NCI-H128 (cell line): ENCODE results near the gene DGKI.

Experiments used
- DNase-seq: peaks from one replicate; lab custom pipeline; 2025; ENCODE audit not compliant: unreplicated experiment; lab: John Stamatoyannopoulos, UW

Gene DGKI

DNA sequence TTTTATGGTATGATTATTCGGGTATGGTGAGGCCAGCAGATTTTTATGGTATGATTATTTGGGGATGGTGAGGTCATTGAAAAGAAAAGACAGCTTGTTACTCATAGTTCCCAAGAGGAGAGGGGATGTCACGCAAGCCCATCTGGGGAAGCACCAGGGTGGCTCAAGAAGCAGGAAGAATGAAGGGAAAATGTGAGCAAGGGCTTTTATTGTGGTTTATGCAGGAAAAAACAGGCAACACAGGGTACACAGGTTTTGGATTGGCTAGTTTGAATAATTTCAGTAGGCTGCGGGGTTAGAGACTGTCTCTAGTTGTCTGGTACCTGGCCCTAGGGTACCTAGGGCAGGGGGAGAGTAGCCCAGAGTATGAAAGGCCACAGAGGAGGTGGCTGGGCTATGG is 26.8 kb upstream of the DGKI start:
- no peak for DNase-seq

- DNase-seq: no peak
These were observed 24.6 kb upstream of the DGKI start for GRCh38 chr7:137871170-137871915.

- no peak for DNase-seq
These were observed 23.9 kb upstream of the DGKI start for GRCh38 chr7:137870684-137871083.

GRCh38 chr7:137870078-137870477 is 23.3 kb upstream of the DGKI start:
- no peak for DNase-seq

DNA sequence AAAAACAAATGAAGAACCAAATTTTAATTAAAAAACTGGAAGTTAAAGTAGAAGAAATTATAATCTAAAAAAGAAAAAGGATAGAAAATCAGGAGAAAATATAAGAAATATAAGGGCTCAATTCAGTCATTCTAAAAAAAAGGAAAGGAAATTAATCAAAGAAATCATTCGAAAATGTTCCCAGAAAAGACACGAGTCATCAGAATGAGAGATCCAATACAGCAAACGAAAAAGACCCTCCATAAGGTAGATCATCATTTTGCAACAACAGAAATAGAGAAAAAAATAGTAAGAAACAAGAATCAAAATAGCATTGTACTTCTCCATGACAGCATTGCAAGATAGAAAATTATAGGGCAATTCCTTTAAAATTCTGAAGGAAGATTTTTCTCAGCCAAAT is 22.5 kb upstream of the DGKI start:
- no peak for DNase-seq

DNA sequence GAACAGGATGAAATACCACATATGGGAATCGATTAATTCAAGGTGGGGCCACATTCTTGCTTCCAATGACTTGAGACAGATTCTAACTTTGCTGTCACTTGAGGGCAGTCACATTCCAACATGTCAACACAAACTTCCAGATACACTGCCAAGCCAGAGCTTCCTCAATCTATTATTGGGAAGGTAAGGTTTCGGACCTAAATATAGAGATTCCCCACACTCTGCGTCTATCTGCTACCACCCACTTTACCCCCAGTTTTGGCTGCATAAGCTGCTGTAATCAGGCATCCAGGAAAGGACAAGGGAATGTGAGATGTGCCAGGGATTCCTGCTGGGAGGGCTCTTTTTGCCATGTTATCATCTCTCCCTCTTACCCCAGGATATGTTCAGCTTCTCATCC is 20.5 kb upstream of the DGKI start:
- no peak for DNase-seq

DNA sequence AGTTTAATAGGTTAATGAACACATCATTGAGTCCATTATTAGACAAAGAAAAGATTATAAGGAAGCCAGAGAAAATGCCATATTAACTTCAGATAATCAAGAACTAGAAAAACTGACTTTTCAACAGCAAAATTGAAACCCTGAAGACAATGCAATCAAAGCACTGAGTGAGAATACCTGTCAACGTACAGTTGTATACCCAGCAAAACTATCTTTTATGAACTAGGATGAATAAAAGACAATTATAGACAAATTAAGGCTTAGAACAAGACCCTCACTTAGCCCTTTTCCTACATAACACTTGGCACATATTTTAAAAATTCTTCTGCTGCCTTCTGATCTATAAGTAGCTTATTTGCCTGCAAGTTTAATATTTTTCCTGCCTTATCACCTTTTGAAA is 19.0 kb upstream of the DGKI start:
- no peak for DNase-seq

- no peak for DNase-seq
These were observed 16.2 kb upstream of the DGKI start for GRCh38 chr7:137862964-137863363.

GRCh38 chr7:137862358-137862757 is 15.6 kb upstream of the DGKI start:
- no peak for DNase-seq

DNA sequence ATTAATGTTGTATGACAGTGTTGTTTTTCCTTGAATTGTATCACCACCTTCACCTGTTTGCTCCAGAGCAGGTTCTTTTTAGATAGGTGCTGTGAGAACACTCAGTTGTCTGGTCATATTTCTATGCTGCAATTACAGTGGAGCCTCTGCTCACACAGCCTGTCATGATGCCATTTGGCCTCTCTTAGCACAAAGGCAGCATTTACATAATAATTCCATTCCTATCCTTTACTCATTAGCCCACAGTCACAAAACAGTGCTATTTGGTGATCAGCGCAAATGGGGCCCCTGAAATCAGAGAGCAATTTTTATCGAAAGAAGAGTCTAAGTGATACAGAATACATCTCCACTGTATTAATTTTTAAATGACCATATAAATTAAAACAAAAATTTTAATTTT is 13.8 kb upstream of the DGKI start:
- no peak for DNase-seq

GRCh38 chr7:137853053-137853452 is 6.3 kb upstream of the DGKI start:
- DNase-seq: no peak

DNA sequence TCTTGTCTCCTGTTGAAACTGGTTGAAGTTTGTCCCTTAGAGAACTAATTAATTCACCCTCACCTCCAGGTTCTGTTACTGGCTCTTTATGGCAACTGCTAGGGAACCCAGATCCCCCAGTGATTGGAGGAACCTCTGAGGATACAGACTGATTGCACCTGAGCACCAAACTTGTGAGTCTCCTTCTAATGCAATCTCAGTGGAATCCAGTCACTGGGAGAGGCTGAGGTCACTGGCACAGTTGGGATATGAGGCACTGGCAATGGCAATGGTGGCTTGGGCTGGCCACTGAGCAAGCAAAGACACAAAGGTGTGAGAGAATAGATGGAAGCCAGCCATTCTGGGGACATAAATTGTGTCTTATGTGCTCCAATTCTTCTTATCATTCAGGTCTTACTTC is 5.3 kb upstream of the DGKI start:
- DNase-seq: no peak

- no peak for DNase-seq
These were observed 4.5 kb upstream of the DGKI start for GRCh38 chr7:137850972-137851945.

GRCh38 chr7:137850571-137850970 is 3.8 kb upstream of the DGKI start:
- DNase-seq: no peak

DNA sequence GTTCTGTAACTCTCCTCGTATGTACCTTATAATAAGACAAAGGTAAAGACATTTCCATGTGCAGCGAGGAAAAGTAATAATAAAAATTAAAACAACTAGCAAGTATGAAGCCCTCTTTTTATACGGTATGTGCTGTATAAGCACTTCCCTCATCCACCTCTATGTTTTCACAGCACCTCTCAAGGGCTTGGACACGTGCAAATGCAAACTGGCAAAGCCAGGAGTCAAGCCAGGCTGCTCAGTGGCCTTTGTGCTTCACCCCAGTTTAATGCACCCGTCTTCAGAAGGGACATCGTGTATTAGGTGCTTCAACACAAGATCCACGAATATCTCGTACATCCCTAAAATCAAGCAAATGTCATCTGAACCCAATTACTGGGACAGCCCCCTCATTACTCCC is 1.3 kb upstream of the DGKI start:
- no peak for DNase-seq

GRCh38 chr7:137847568-137848050 is 835 bp upstream of the DGKI start:
- DNase-seq: no peak

GRCh38 chr7:137846549-137846826 is 286 bp downstream of the DGKI start:
- DNase-seq: no peak

DNA sequence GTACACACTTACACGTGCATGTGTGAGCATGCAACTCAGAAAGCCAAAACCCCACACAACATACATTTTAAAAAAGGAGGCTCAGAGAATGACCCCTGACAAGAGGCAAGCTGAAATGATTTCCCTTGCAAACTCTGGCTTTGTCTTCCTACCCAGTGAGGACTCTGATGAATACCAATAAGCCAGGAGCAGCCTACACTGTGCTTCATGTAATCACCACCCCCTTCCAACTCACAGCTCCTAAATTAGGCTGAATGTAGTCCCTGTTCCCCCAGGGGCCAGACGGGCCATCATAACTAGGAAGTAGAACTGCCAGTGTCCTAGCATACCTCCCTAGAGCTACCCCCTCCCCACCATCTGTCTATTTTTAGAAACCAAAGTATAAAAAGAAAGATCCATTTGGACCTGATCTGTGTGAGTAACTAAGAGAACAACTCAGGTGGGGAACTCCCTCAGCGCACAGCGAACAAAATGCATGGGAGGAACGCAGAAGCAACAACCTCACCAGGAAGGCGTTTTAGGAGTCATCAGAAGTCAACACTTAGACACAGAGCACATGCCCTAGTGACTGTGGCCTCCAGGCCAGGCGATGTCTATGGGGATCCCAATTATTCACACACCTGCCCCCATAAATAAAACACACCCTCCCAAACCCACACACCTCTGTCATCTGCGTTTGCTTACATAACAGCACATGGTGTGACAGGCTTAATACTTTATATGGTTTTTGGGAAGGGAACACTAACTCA is 1.9 kb downstream of the DGKI start:
- no peak for DNase-seq

DNA sequence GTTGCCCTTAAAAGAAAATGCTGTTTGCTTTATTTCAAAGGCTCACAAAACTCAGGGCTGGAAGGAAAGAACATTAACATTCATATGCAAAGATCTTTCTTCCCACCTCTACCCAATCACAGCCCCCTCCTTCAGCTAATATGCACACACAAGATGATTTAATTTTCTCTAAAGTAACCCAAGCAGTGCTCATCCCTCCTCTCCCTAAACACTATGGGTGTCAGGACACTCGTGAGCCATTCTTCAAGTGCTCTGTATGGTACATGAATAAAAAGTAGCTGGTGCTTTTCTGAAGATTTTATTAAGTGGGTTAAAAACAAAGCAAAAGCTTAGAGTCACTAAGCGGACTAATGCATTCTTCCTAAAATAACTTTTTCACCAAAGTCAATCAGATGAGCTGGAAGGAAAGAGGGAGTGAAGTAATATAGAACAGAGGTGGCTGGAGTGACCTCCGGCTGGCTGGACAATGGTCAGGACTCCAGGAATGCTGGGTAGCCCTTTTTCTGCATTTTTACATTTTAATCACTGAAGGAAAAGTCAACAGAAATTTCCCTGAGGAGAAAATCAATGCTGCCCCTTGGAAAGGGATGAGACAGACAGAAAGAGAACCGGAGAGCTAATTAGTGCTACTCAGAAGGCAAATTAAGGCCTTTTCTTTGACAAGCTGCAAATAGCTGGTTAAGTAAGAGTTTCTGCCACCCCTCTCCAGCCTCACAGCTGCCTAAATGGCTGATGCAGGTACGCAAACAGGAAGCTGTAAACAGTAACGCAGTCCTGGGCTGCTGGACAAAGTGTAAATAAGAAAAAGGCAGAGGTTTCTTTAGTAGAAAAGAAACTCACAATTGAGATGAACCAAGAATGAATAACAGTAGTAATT is 6.6 kb downstream of the DGKI start:
- DNase-seq: no peak

- DNase-seq: no peak
These were observed 8.0 kb downstream of the DGKI start for GRCh38 chr7:137838706-137839315.
